Endothelial cell of umbilical vein (primary cell): Measurements from ENCODE around the gene CATSPER4. TPM values are rescaled to one million over a fixed set of nuclear protein-coding genes. Genes with fewer than 3 reads are reported as not detected.

Experiments
- BruUV-seq: library from RNA; stranded (reverse); fragments of 400-500 nt; replicated peaks from 2 replicates; lab custom pipeline; 2021; lab: Mats Ljungman, UMichigan
- CTCF ChIA-PET: fragments of 300-600, 350-600 bp; sonication (Branson Sonifier 250); formaldehyde crosslinking; loops from one replicate; lab custom pipeline; 2021; ENCODE audit warnings: antibody characterized with exemption, inconsistent platforms; lab: Charles Lee
- POLR2A ChIA-PET: fragments of 300-600, 350-600 bp; sonication (Branson Sonifier 250); formaldehyde crosslinking; loops from one replicate; lab custom pipeline; 2021; ENCODE audit warnings: antibody characterized with exemption, inconsistent platforms; lab: Charles Lee
- DNase-seq: peaks from one replicate; pipeline ENCODE4 v3.0.0-alpha.2; 2011; ENCODE audit warnings: low read depth, low spot score
- FAIRE-seq: peaks from 2 replicates; lab custom pipeline; 2011; peaks lifted over from hg19 to GRCh38; lab: Jason Lieb, UNC
- H2AFZ ChIP-seq: 2 replicates; pipeline ENCODE4 v1.6.0; 2012; ENCODE audit warnings: low read depth, low read length, control low read depth, inconsistent platforms
- H3K27ac ChIP-seq: 2 replicates; pipeline ENCODE4 v1.5.1; 2011; ENCODE audit warnings: low read depth, mild to moderate bottlenecking, control low read depth, low read length, moderate library complexity; ENCODE audit not compliant: insufficient read depth
- H3K27me3 ChIP-seq, 2 experiments: 2 replicates each; pipeline versions ENCODE4 v1.6.0 to v1.6.1; 2011; ENCODE audit warnings: low read length in 2 of 2, mixed read lengths in 1 of 2; ENCODE audit not compliant: control insufficient read depth in 2 of 2, insufficient read depth in 2 of 2
- H3K36me3 ChIP-seq, 2 experiments: 2 replicates in 1 of 2; 3 replicates in 1 of 2; pipeline ENCODE4 v1.5.1; 2011; ENCODE audit warnings: low read length in 2 of 2, mild to moderate bottlenecking in 1 of 2, moderate library complexity in 1 of 2; ENCODE audit not compliant: control insufficient read depth in 2 of 2, insufficient read depth in 2 of 2; ENCODE audit errors: extremely low read depth in 1 of 2
- H3K4me1 ChIP-seq: 3 replicates; pipeline ENCODE4 v1.5.1; 2011; ENCODE audit warnings: mild to moderate bottlenecking, low read length; ENCODE audit not compliant: control insufficient read depth, insufficient read depth; ENCODE audit errors: extremely low read depth
- H3K4me2 ChIP-seq: 2 replicates; pipeline ENCODE4 v1.6.1; 2011; ENCODE audit warnings: low read length, control low read depth, mixed read lengths; ENCODE audit not compliant: insufficient read depth
- H3K4me3 ChIP-seq, 3 experiments: fragments of 200-600 bp in 1 of 3; sonication (generic), shearing (Covaris generic) in 1 of 3; replicated peaks in 1 of 3; 2 replicates each; pipeline ENCODE4 v1.5.1; 2011 to 2016; ENCODE audit warnings: control low read depth in 3 of 3, low read length in 3 of 3, mild to moderate bottlenecking in 2 of 3, inconsistent platforms in 1 of 3, low read depth in 1 of 3, moderate library complexity in 1 of 3; ENCODE audit not compliant: insufficient read depth in 1 of 3
- H3K79me2 ChIP-seq: 2 replicates; pipeline ENCODE4 v1.6.0; 2012; ENCODE audit warnings: low read length, inconsistent platforms; ENCODE audit not compliant: control insufficient read depth, insufficient read depth
- H3K9ac ChIP-seq: replicated peaks from 2 replicates; pipeline ENCODE3; 2011; ENCODE audit warnings: low read length, control low read depth; ENCODE audit not compliant: insufficient read depth; ENCODE audit errors: extremely low read depth
- H3K9me1 ChIP-seq: replicated peaks from 3 replicates; pipeline ENCODE4 v1.6.0; 2011; ENCODE audit warnings: mild to moderate bottlenecking, low read length; ENCODE audit not compliant: control insufficient read depth, insufficient read depth; ENCODE audit errors: extremely low read depth
- H3K9me3 ChIP-seq: replicated peaks from 2 replicates; pipeline ENCODE4 v1.5.1; 2012; ENCODE audit warnings: low read length, inconsistent platforms; ENCODE audit not compliant: control insufficient read depth, insufficient read depth
- H4K20me1 ChIP-seq: replicated peaks from 2 replicates; pipeline ENCODE3; 2011; ENCODE audit warnings: mild to moderate bottlenecking, low read length; ENCODE audit not compliant: control insufficient read depth, insufficient read depth; ENCODE audit errors: extremely low read depth
- EZH2 ChIP-seq: IDR thresholded peaks from 2 replicates; pipeline ENCODE4 v1.6.1; 2012; ENCODE audit warnings: borderline replicate concordance, low read depth, mild to moderate bottlenecking, moderate library complexity, low read length, inconsistent platforms; ENCODE audit not compliant: severe bottlenecking
- FOS ChIP-seq: IDR thresholded peaks from 2 replicates; pipeline ENCODE4 v1.6.1; 2011; ENCODE audit warnings: mild to moderate bottlenecking, low read length, moderate library complexity, borderline replicate concordance; ENCODE audit not compliant: insufficient read depth
- GATA2 ChIP-seq: IDR thresholded peaks from 2 replicates; pipeline ENCODE4 v1.7.0; 2011; ENCODE audit warnings: low read depth, mild to moderate bottlenecking, moderate library complexity, mixed read lengths, low read length; ENCODE audit not compliant: insufficient read length, insufficient read depth
- JUN ChIP-seq: IDR thresholded peaks from 2 replicates; pipeline ENCODE4 v1.6.1; 2011; ENCODE audit warnings: borderline replicate concordance, low read depth; ENCODE audit not compliant: insufficient read length, insufficient read depth
- MYC ChIP-seq: IDR thresholded peaks from one replicate; pipeline ENCODE4 v1.6.1; 2011; ENCODE audit warnings: mild to moderate bottlenecking, low read depth, low read length
- POLR2A ChIP-seq: IDR thresholded peaks from 2 replicates; pipeline ENCODE4 v1.6.1; 2012; ENCODE audit warnings: low read depth, mild to moderate bottlenecking, control low read depth, low read length
- POLR2AphosphoS5 ChIP-seq: IDR thresholded peaks from 2 replicates; pipeline ENCODE4 v1.6.1; 2012; ENCODE audit warnings: low read depth, mild to moderate bottlenecking, control low read depth, low read length, moderate library complexity; ENCODE audit not compliant: insufficient read depth
- dilution Hi-C: fragments of 300-500 bp; cut with MboI; formaldehyde crosslinking; loops from one replicate; pipeline ENCODE4 v1.15.0; 2019; ENCODE audit warnings: low sequenced_read_pairs; ENCODE audit not compliant: extremely low pct_ligation_motif_present
- intact Hi-C: fragments of 100-400 bp; cut with micrococcal nuclease; formaldehyde crosslinking; loops from one replicate; pipeline ENCODE4 v1.10.0; 2022
- polyA plus RNA-seq, 4 experiments: library from polyadenylated mRNA; depleted of rRNA in 3 of 4; stranded (reverse) in 3 of 4; unstranded in 1 of 4; fragments of >200 nt; gene quantifications; 2 replicates each; pipeline versions ENCODE4 v1.2.1 to v1.2.3, GENCODE V29; 2011 to 2012; ENCODE audit warnings: missing spikeins in 1 of 4
- total RNA-seq: library from RNA; stranded (reverse); gene quantifications from 2 replicates; pipeline ENCODE4 v1.2.3, GENCODE V29; 2021
- TF ChIP-seq, protein P1 (sequence below), 2 donors: IDR thresholded peaks; 1 replicate in 1 of 2; 2 replicates in 1 of 2; pipeline ENCODE4 v1.5.1; 2011; ENCODE audit warnings: low read length in 2 of 2, mild to moderate bottlenecking in 2 of 2, moderate library complexity in 2 of 2, control low read depth in 1 of 2, inconsistent platforms in 1 of 2, low read depth in 1 of 2; ENCODE audit not compliant: insufficient read depth in 1 of 2; ENCODE audit errors: extremely low read depth in 1 of 2
- TF ChIP-seq, protein P2 (sequence below): IDR thresholded peaks from 2 replicates; pipeline ENCODE4 v1.6.1; 2011; ENCODE audit not compliant: insufficient read depth, insufficient read length

Gene CATSPER4
- total and polyA plus RNA-seq, 2 donors (not counting 3 experiments of a cell fraction or from before 2014, with no cell fraction given) = not detected

DNA sequence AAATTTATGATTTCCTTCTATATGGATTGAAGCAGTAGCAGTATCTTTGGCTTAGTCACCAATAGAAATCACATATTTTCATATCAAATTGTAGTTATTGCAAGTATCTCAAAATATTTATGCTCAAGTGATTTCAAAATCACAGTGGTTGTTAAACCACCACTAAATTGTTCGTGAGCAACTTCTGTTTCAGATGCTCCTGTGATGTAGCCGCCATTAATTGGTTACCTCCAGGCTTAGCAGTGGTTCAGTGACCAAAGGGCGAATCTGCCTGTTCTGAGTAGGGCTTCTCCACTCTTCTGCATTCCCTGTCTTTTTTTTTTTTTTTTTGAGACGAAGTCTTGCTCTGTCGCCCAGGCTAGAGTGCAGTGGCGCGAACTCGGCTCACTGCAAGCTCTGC, 15.1 kb upstream of the CATSPER4 start:
- Histone ChIP-seq H3K79me2 (peaks cover 2% of the 10 kb centered on the region), H4K20me1 (no peaks in the 10 kb centered on the region), H3K36me3 (no peaks in the 10 kb centered on the region), H3K9ac (no peak overlapping the region), H3K4me2 (no peak overlapping the region), H3K9me3 (no peaks in the 10 kb centered on the region), H3K9me1 (no peaks in the 10 kb centered on the region), H3K27me3 (no peaks in the 10 kb centered on the region), H3K4me3 (no peak overlapping the region), H2AFZ (no peak overlapping the region), H3K27ac (no peak overlapping the region), H3K4me1 (no peaks in the 10 kb centered on the region)
- TF ChIP-seq EZH2 = no peak
- no peak for TF ChIP-seq POLR2A
- TF ChIP-seq, protein P1, sequence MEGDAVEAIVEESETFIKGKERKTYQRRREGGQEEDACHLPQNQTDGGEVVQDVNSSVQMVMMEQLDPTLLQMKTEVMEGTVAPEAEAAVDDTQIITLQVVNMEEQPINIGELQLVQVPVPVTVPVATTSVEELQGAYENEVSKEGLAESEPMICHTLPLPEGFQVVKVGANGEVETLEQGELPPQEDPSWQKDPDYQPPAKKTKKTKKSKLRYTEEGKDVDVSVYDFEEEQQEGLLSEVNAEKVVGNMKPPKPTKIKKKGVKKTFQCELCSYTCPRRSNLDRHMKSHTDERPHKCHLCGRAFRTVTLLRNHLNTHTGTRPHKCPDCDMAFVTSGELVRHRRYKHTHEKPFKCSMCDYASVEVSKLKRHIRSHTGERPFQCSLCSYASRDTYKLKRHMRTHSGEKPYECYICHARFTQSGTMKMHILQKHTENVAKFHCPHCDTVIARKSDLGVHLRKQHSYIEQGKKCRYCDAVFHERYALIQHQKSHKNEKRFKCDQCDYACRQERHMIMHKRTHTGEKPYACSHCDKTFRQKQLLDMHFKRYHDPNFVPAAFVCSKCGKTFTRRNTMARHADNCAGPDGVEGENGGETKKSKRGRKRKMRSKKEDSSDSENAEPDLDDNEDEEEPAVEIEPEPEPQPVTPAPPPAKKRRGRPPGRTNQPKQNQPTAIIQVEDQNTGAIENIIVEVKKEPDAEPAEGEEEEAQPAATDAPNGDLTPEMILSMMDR (IDR thresholded peaks at IDR 0.05; ENCODE audit: extremely low read depth in 1 of 2, insufficient read depth in 1 of 2, low read depth in 1 of 2, low read length in 2 of 2) = no peak
- TF ChIP-seq POLR2AphosphoS5 = no peak
- TF ChIP-seq FOS = no peak
- no peak for TF ChIP-seq MYC
- no peak for TF ChIP-seq GATA2
- no peak for TF ChIP-seq JUN
- TF ChIP-seq, protein P2, sequence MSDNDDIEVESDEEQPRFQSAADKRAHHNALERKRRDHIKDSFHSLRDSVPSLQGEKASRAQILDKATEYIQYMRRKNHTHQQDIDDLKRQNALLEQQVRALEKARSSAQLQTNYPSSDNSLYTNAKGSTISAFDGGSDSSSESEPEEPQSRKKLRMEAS = no peak
- ChIA-PET POLR2A (no interaction called here), CTCF (interaction anchor here (1.4 kb wide), 1 partner anchor 146 kb away, joined by 3 read pairs; no protein-coding TSS in a partner anchor)
- DNase-seq = no peak
- dilution Hi-C loops (no loop called here), intact Hi-C loops (no loop called here)
- no peak for FAIRE-seq
- no TSS peak for BruUV-seq
